Measurements from ENCODE around the gene TIGD1.

Gene TIGD1

DNA sequence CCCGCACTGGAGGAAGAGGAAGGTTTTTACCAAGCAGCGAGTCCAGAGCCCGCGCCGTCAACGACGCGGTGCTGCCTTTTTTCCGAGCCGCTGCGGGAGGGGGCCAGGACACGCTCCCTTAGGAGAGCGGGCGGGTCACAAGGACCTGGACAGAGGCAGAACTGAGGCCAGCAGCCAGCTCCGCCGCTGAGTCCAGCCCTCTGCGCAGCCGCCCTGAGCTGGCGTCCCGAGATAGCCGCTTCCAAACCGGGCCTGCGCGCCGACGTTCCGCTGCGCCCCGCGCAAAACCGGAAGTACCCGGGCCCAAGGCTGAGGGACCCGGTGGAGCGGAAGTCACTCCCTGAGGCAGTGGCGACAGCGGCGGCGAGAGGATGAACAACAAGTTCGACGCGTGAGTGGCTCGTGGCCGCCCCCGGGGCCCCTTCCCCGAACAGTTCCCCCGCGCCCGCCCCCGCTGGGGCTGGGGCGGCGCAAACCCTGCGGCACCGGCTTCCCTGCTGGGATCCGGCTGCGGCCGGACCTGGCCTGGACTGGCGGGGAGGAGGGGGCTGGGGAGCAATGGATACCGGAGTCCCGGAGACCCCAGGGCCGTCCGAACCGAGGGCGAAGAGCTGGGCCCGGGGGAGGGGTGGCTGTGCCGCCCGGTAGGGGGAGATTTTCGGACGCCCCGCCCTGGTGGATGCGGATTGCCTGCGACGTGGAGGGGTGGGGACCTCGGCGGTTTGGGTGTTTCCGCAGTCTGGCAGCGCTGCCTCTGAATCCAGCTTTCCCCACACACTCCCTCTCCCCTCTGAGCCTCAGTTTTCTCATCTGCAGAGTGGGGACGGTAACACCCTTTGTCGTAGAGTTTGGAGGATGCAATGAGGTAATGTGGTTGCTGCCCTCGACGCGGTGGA is at the start of gene TIGD1, which contains the start of gene EIF4E2:
TSS of gene TIGD1 (minus strand) at position 204 of the 896 bp plus-strand sequence. CDS start 675 bp downstream, outside the sequence.
TSS of gene EIF4E2 (plus strand) at position 336 of the 896 bp plus-strand sequence. CDS start at position 372, 36 bp downstream.
- TF ChIP-seq Cebpa-rat (IDR thresholded peaks at IDR 0.05): no peak
- Histone ChIP-seq H3K27me3 (no peaks in the 10 kb centered on the region), H3K27ac (peak within 1 kb of the TSS; percentile 92 to 99 (median 97)), H3K4me3 (peak within 1 kb of the TSS; percentile 67 to 83 (median 78)), H3K4me2 (peak within 1 kb of the TSS; percentile 81 to 97 (median 85)), H3K9ac (peak within 1 kb of the TSS; percentile 95 to 99 (median 97)), H3K36me3 (peaks cover 27 to 73% (median 59%) of the 10 kb centered on the region in 11 experiments), H4K20me1 (peaks cover 24 to 64% (median 53%) of the 10 kb centered on the region in 11 experiments), H3K9me3 (replicated peaks in 1 of 11) (peaks cover 7 to 29% (median 21%) of the 10 kb centered on the region in 11 experiments; a peak in 21 of 22 replicates), H3K4me1 (peaks cover 34 to 86% (median 62%) of the 10 kb centered on the region in 10 experiments)

DNA sequence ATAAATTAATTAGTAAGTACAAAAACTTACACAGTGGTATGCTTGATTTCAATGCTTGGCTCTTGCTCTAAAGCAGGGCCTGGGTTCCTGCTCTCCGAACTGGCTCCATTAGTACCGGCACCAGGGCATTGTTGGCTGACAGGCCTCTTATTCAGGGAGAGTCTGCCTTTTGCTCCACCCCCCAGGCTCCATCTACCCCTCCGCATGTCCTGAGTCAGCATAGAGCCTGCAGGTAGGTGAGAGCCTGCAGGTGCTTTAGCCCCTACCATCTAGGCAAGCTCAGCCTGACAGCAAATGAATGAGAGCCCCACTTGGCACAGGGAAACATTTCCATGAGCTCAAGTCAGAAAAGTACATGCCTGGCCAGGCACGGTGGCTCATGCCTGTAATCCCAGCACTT is 47.9 kb upstream of the TIGD1 start:
- H3K4me1 ChIP-seq: peaks cover 0 to 5% (median under 1%) of the 10 kb centered on the region in 10 experiments; a peak in 12 of 20 replicates
- no peak for TF ChIP-seq Cebpa-rat (IDR thresholded peaks at IDR 0.05)
- no peak overlapping the region for H3K9ac ChIP-seq
- H3K36me3 ChIP-seq: no peaks in the 10 kb centered on the region
- no peaks in the 10 kb centered on the region for H3K27me3 ChIP-seq
- H3K4me3 ChIP-seq: no peak overlapping the region
- H3K27ac ChIP-seq: no peak overlapping the region
- no peaks in the 10 kb centered on the region; a peak in 1 of 22 replicates for H4K20me1 ChIP-seq
- H3K4me2 ChIP-seq: no peak overlapping the region
- no peaks in the 10 kb centered on the region for H3K9me3 ChIP-seq (replicated peaks in 1 of 11)

DNA sequence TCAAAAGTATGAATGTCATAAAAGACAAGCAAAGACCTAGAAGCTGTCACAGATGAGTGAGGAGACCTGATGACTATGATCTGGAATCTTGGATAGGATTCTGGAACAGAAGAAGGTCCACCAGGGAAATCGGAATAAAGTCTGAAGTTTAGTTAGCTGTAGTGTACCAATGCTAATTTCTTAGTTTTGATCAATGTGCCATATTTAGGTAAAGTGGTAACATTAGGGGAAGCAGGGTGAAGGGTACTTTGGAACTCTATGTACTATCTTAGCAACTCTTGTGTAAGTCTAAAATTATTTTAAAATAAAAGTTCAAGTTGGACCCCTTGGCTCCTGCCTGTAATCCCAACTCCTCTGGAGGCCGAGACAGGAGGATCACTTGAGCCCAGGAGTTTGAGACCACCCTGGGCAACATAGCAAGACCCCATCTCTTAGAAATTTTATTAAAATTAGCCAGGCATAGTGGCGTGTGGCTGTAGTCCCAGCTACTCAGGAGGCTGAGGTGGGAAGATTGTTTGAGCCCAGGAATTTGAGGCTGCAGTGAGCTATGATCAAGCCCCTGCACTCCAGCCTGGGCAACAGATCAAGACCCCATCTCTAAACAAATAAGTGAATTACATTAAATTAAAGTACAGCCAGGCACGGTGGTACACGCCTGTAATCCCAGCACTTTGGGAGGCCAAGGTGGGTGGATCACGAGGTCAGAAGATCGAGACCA is 47.2 kb upstream of the TIGD1 start:
- no peak overlapping the region for H3K4me2 ChIP-seq
- no peak overlapping the region for H3K4me3 ChIP-seq
- no peak overlapping the region for H3K27ac ChIP-seq
- no peaks in the 10 kb centered on the region for H3K4me1 ChIP-seq
- no peaks in the 10 kb centered on the region for H3K36me3 ChIP-seq
- no peak overlapping the region for H3K9ac ChIP-seq
- no peak for TF ChIP-seq Cebpa-rat (IDR thresholded peaks at IDR 0.05)
- no peaks in the 10 kb centered on the region; a peak in 1 of 22 replicates for H4K20me1 ChIP-seq
- no peaks in the 10 kb centered on the region for H3K27me3 ChIP-seq
- no peaks in the 10 kb centered on the region for H3K9me3 ChIP-seq (replicated peaks in 1 of 11)

DNA sequence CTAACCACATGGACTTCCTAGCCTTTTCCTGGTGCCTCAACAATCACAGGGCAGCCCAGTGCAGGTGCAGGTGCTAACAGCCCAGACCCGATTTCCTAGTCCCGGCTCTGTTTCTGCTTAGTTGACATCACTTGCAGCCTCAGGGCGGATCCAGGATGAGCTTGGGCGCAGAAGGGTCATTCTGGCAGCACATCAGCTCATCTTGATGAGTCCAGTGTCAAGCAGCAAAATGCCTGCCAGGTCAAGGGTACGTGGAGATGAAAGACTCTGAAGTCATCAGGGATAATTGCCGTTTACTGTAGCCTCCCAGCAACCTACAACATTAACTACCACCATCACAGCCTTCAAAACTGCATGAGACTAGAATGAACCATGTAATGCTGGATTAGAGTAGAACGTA is 43.6 kb upstream of the TIGD1 start:
- no peak for TF ChIP-seq Cebpa-rat (IDR thresholded peaks at IDR 0.05)
- H3K4me2 ChIP-seq: no peak overlapping the region
- no peaks in the 10 kb centered on the region for H3K36me3 ChIP-seq
- H3K9me3 ChIP-seq (replicated peaks in 1 of 11): no peaks in the 10 kb centered on the region
- no peaks in the 10 kb centered on the region for H3K27me3 ChIP-seq
- no peaks in the 10 kb centered on the region for H3K4me1 ChIP-seq
- no peak overlapping the region for H3K27ac ChIP-seq
- H4K20me1 ChIP-seq: no peaks in the 10 kb centered on the region; a peak in 1 of 22 replicates
- no peak overlapping the region for H3K9ac ChIP-seq
- no peak overlapping the region for H3K4me3 ChIP-seq

DNA sequence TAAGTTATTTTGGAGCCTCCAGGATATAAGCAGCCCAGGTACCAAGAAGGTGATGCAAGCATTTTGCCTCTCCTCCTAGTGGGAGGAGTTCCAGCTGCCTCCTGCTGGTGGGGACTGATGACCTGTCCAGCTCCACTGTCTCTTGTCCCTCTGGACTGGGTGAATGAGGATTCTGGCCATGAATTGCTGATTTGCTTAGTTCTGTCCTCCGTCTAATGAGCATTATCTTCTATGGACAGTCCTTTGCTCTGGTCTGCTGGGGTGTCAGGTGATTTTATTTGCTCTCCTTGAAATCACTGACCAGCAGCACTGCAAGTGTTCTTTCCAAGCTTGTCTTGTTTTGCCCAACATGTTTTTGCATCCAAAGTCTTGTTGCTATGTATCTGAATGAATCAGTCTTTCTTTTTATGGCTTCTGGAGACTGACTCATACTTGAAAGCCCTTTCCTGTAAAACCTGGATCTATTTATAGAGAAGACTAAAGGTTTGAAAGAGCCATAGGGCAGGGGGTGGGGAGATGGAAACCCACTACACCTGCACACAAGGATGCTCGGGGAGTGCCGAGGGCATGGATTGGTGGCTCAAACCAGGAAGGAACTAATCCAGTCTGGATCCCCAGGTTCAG is 42.5 kb upstream of the TIGD1 start:
- no peaks in the 10 kb centered on the region for H3K36me3 ChIP-seq
- H3K9me3 ChIP-seq (replicated peaks in 1 of 11): no peaks in the 10 kb centered on the region
- no peak overlapping the region for H3K27ac ChIP-seq
- peaks cover 0 to 2% (median 0%) of the 10 kb centered on the region in 11 experiments; a peak in 2 of 22 replicates for H4K20me1 ChIP-seq
- no peak overlapping the region for H3K9ac ChIP-seq
- no peak for TF ChIP-seq Cebpa-rat (IDR thresholded peaks at IDR 0.05)
- no peaks in the 10 kb centered on the region for H3K27me3 ChIP-seq
- H3K4me2 ChIP-seq: no peak overlapping the region
- no peak overlapping the region for H3K4me3 ChIP-seq
- H3K4me1 ChIP-seq: peaks cover 0 to 3% (median 0%) of the 10 kb centered on the region in 10 experiments; a peak in 8 of 20 replicates

DNA sequence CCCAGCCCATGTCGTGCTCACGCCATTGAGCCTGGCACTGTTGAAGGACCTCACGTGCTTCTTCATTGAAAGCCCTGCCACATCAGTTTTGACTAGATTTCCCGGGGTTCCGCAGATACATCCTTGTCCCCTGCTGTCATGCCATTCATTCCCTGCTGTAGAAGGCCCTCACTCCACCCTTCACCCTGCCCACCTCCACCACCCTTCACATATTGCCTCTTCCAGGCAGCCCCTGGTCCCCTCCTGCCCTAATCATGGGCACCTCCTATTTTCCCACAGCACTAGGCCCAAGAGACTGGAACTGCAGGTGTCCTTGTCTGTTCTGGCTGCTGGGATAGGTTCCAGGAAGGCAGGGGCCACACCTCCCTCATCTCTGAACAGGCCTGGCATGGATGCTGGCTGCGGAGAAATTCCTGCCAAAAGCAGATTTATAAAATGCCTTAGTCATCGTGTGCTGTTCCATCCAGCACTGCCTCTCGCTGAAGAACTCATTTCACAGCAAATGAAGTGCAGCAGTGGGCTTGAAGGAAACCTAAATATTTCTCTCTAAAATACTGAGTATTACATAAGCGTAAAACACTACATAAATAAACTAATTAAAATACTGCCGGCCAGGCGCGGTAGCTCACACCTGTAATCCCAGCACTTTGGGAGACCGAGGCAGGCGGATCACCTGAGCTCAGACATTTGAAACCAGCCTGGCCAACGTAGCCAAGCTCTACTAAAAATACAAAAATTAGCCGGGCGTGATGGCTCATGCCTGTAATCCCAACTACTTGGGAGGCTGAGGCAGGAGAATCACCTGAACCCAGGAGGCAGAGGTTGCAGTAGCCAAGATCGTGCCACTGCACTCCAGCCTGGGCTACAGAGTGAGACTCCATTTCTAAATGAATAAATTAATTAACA is 38.6 kb upstream of the TIGD1 start:
- no peak for TF ChIP-seq Cebpa-rat (IDR thresholded peaks at IDR 0.05)
- H4K20me1 ChIP-seq: peaks cover 0 to 6% (median 0%) of the 10 kb centered on the region in 11 experiments; a peak in 2 of 22 replicates
- H3K27ac ChIP-seq: no peak overlapping the region
- no peak overlapping the region for H3K4me2 ChIP-seq
- peaks cover 0 to 22% (median 6%) of the 10 kb centered on the region in 10 experiments; a peak in 8 of 20 replicates for H3K4me1 ChIP-seq
- no peaks in the 10 kb centered on the region for H3K27me3 ChIP-seq
- no peak overlapping the region for H3K4me3 ChIP-seq
- 0 out of 22 replicates have a peak, but pooled peaks cover 0 to 4% (median 0%) of the 10 kb centered on the region in 11 experiments for H3K9me3 ChIP-seq (replicated peaks in 1 of 11)
- peaks cover under 1 to 13% (median 8%) of the 10 kb centered on the region in 11 experiments; a peak in 13 of 22 replicates for H3K36me3 ChIP-seq
- H3K9ac ChIP-seq: no peak overlapping the region

DNA sequence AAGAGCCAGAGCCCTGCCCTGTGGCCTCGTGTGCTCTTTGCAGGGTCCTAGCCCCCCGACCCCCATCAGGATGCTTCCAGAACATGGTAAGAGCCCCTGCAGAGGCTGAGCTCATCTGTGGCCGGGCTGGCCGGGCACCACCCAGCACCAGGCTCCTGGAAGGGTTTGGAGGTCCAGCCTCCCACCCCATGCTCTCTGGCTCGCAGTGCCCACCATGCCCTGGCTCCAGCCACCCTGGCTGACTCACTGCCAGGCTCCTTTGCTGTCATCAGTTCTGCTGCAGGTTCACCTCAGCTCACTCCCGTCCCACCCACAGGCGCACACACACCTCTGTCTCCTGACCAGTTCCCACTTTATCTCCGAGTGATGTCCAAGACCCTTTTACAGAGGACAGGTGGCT is 37.7 kb upstream of the TIGD1 start:
- Histone ChIP-seq H3K36me3 (peaks cover 10 to 22% (median 17%) of the 10 kb centered on the region in 11 experiments; a peak in 18 of 22 replicates), H3K4me1 (peaks cover 0 to 22% (median 6%) of the 10 kb centered on the region in 10 experiments; a peak in 8 of 20 replicates), H3K9ac (no peak overlapping the region), H3K4me2 (peak overlapping the region in 3 of 11 experiments; percentile 51 to 84 (median 62); a peak in 6 of 22 replicates), H3K9me3 (replicated peaks in 1 of 11) (peaks cover 0 to 6% (median 0%) of the 10 kb centered on the region in 11 experiments; a peak in 1 of 22 replicates), H3K4me3 (no peak overlapping the region), H3K27ac (no peak overlapping the region), H4K20me1 (peaks cover 0 to 6% (median 0%) of the 10 kb centered on the region in 11 experiments; a peak in 1 of 22 replicates), H3K27me3 (no peaks in the 10 kb centered on the region)
- TF ChIP-seq Cebpa-rat (IDR thresholded peaks at IDR 0.05): no peak

All from BLaER1 treated with 17β-estradiol and CSF1 and Interleukin-3, amounts not matched to agents 10 nM and 100 nM (cell line).